ENCODE results near the gene ZSCAN2.
A peak's percentile ranks its signal among the peaks of the same experiment; 100 is the strongest.

Gene ZSCAN2

DNA sequence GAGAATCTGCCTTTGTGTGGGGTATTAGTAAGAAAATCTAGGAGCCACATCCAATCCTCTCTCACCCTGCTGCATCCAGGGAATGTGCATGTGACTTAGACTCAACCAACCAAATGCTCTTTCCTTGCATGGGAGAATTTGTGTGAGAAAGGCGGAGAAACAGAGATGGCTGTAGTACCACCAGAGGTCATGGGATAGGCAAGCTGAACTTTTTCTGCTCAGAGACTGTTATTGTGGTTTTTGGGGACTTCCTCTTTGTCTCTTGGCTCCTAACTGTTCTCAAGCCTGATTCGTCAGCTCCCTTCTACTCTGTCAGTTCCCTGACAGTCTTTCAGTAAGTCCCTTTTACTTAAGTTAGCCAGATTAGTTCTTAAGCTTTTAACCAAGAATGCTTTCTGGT is 2.6 kb upstream of the ZSCAN2 start:
- Histone ChIP-seq H4K12ac (ENCODE audit: low read depth, low read length) (no peak overlapping the region), H3K36me3 (ENCODE audit: control insufficient read depth in 1 of 2, insufficient read depth in 2 of 2, low read length in 2 of 2) (no peaks in the 10 kb centered on the region), H3K4me2 (ENCODE audit: low read length) (no peak overlapping the region), H2BK120ac (ENCODE audit: insufficient read depth, low read length, poor library complexity) (no peak overlapping the region), H4K8ac (ENCODE audit: low read depth, low read length) (no peak overlapping the region), H3K9me3 (ENCODE audit: insufficient read depth, low read depth, low read length) (peaks cover 1% of the 10 kb centered on the region), H3K4ac (ENCODE audit: low read depth, low read length) (no peak overlapping the region), H3K27ac (ENCODE audit: low read depth, low read length) (no peak overlapping the region), H3K27me3 (ENCODE audit: insufficient read depth, low read length) (no peaks in the 10 kb centered on the region), H3K4me1 (ENCODE audit: control insufficient read depth in 1 of 2, insufficient read depth in 2 of 2, low read length in 2 of 2) (peaks cover 3% of the 10 kb centered on the region in 2 experiments), H3K23ac (ENCODE audit: low read length) (no peak overlapping the region), H2AFZ (ENCODE audit: insufficient read depth, low read length, poor library complexity) (no peak overlapping the region), H3K4me3 (ENCODE audit: low read depth, low read length) (no peak overlapping the region), H2BK12ac (ENCODE audit: low read length) (no peak overlapping the region), H3K9ac (ENCODE audit: low read length) (no peak overlapping the region), H2BK5ac (ENCODE audit: low read depth, low read length, poor library complexity) (no peak overlapping the region), H2AK5ac (ENCODE audit: low read length) (no peak overlapping the region), H3K79me1 (ENCODE audit: low read length) (peaks cover 5% of the 10 kb centered on the region), H3K18ac (ENCODE audit: low read length) (no peak overlapping the region), H4K91ac (ENCODE audit: low read depth, low read length) (no peak overlapping the region), H3K14ac (ENCODE audit: low read length) (no peak overlapping the region), H3K79me2 (ENCODE audit: control insufficient read depth, insufficient read depth, low read length, poor library complexity) (peaks cover 4% of the 10 kb centered on the region)
- DNase-seq, result peak in 1 of 2 donors; percentile 15
- no CpG with 5 or more reads among the region's 2 CpGs for WGBS (ENCODE audit: extremely low coverage, insufficient coverage, insufficient read length)

DNA sequence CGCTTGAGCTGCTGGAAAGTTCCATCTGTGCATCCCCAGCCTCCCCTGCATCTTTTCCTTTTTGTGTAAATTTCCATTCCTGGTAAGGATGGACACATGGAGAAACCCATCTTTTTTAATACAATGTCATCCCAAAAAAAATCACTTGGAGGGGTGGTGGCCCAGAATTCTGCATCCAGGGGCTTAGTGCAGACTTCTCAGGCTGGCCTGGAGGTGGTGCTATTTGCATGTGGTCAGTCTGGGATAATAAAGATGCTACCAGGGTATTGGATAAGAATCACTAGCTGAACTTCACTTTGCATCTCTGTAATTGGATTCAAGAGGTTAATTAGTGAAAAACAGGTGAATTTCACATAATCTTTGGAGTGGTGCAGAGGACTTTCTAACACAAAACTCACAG is 1.8 kb upstream of the ZSCAN2 start:
- Histone ChIP-seq H4K12ac (ENCODE audit: low read depth, low read length) (no peak overlapping the region), H3K4me3 (ENCODE audit: low read depth, low read length) (no peak overlapping the region), H3K14ac (ENCODE audit: low read length) (no peak overlapping the region), H2AK5ac (ENCODE audit: low read length) (no peak overlapping the region), H2BK5ac (ENCODE audit: low read depth, low read length, poor library complexity) (no peak overlapping the region), H2BK120ac (ENCODE audit: insufficient read depth, low read length, poor library complexity) (no peak overlapping the region), H3K4ac (ENCODE audit: low read depth, low read length) (no peak overlapping the region), H2BK12ac (ENCODE audit: low read length) (no peak overlapping the region), H3K27ac (ENCODE audit: low read depth, low read length) (no peak overlapping the region), H3K4me2 (ENCODE audit: low read length) (no peak overlapping the region), H4K91ac (ENCODE audit: low read depth, low read length) (no peak overlapping the region), H3K36me3 (ENCODE audit: control insufficient read depth in 1 of 2, insufficient read depth in 2 of 2, low read length in 2 of 2) (peaks cover 3 to 4% of the 10 kb centered on the region in 2 experiments), H3K9me3 (ENCODE audit: insufficient read depth, low read depth, low read length) (peaks cover 1% of the 10 kb centered on the region), H4K8ac (ENCODE audit: low read depth, low read length) (no peak overlapping the region), H3K79me1 (ENCODE audit: low read length) (peaks cover 5% of the 10 kb centered on the region), H3K9ac (ENCODE audit: low read length) (no peak overlapping the region), H3K4me1 (ENCODE audit: control insufficient read depth in 1 of 2, insufficient read depth in 2 of 2, low read length in 2 of 2) (peaks cover 3% of the 10 kb centered on the region in 2 experiments), H3K18ac (ENCODE audit: low read length) (no peak overlapping the region), H2AFZ (ENCODE audit: insufficient read depth, low read length, poor library complexity) (no peak overlapping the region), H3K23ac (ENCODE audit: low read length) (no peak overlapping the region), H3K27me3 (ENCODE audit: insufficient read depth, low read length) (no peaks in the 10 kb centered on the region), H3K79me2 (ENCODE audit: control insufficient read depth, insufficient read depth, low read length, poor library complexity) (peaks cover 4% of the 10 kb centered on the region)
- DNase-seq, result peak in 1 of 2 donors; percentile 51
- WGBS (ENCODE audit: extremely low coverage, insufficient coverage, insufficient read length), result no CpG with 5 or more reads among the region's 1 CpG

DNA sequence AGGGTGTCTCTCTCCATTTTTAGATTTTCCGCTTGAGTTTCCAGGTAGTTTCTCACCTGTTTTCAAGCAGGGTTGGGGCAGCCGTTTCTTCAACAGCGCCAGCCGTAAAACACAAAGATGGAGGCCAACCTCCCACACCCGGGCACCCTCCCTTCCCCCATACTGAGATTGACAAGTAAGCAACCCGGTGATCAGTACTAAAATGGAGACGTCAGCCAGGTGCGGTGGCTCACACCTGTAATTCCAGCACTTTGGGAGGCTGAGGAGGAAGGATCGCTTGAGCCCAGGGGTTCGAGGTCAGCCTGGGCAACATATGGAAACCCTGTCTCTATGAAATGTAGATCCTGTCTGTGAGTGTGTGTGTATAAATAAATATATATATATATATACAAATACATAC is 903 bp upstream of the ZSCAN2 start:
- Histone ChIP-seq H2AFZ (ENCODE audit: insufficient read depth, low read length, poor library complexity) (no peak overlapping the region), H3K14ac (ENCODE audit: low read length) (no peak overlapping the region), H2BK120ac (ENCODE audit: insufficient read depth, low read length, poor library complexity) (no peak overlapping the region), H4K91ac (ENCODE audit: low read depth, low read length) (no peak overlapping the region), H3K4me2 (ENCODE audit: low read length) (no peak overlapping the region), H3K4me3 (ENCODE audit: low read depth, low read length) (no peak overlapping the region), H2BK5ac (ENCODE audit: low read depth, low read length, poor library complexity) (no peak overlapping the region), H3K27ac (ENCODE audit: low read depth, low read length) (no peak overlapping the region), H3K79me2 (ENCODE audit: control insufficient read depth, insufficient read depth, low read length, poor library complexity) (peaks cover 4% of the 10 kb centered on the region), H4K12ac (ENCODE audit: low read depth, low read length) (no peak overlapping the region), H3K9ac (ENCODE audit: low read length) (no peak overlapping the region), H2BK12ac (ENCODE audit: low read length) (no peak overlapping the region), H3K27me3 (ENCODE audit: insufficient read depth, low read length) (no peaks in the 10 kb centered on the region), H3K23ac (ENCODE audit: low read length) (no peak overlapping the region), H3K79me1 (ENCODE audit: low read length) (peaks cover 5% of the 10 kb centered on the region), H3K36me3 (ENCODE audit: control insufficient read depth in 1 of 2, insufficient read depth in 2 of 2, low read length in 2 of 2) (peaks cover 7 to 9% of the 10 kb centered on the region in 2 experiments), H3K4ac (ENCODE audit: low read depth, low read length) (no peak overlapping the region), H3K18ac (ENCODE audit: low read length) (no peak overlapping the region), H3K4me1 (ENCODE audit: control insufficient read depth in 1 of 2, insufficient read depth in 2 of 2, low read length in 2 of 2) (peaks cover 3% of the 10 kb centered on the region in 2 experiments), H2AK5ac (ENCODE audit: low read length) (no peak overlapping the region), H4K8ac (ENCODE audit: low read depth, low read length) (no peak overlapping the region), H3K9me3 (ENCODE audit: insufficient read depth, low read depth, low read length) (peaks cover 1% of the 10 kb centered on the region)
- no CpG with 5 or more reads among the region's 10 CpGs for WGBS (ENCODE audit: extremely low coverage, insufficient coverage, insufficient read length)
- no peak for DNase-seq

DNA sequence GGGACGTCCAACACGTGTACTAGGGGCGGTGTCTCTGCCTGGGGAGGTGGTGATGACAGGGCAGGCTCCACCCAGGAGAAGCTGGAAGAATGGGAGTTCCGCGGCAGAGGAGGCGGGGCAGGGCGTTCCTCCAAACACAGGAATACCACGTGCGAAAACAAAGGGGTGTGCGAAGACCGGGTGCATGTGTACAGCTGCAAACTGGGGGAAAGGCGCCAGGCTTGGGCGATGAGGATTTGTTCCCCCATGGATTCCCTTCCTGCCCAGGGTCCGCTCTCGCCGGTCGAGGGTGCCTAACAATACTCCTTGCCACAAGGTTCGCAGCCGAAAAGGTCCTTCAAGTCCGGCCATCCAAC is 500 bp upstream of the ZSCAN2 start:
- Histone ChIP-seq H2AFZ (ENCODE audit: insufficient read depth, low read length, poor library complexity) (peak overlapping the region; percentile 95), H3K23ac (ENCODE audit: low read length) (no peak overlapping the region), H3K4me3 (ENCODE audit: low read depth, low read length) (peak overlapping the region; percentile 60), H3K4me2 (ENCODE audit: low read length) (peak overlapping the region; percentile 99), H2BK120ac (ENCODE audit: insufficient read depth, low read length, poor library complexity) (no peak overlapping the region), H3K18ac (ENCODE audit: low read length) (no peak overlapping the region), H4K12ac (ENCODE audit: low read depth, low read length) (no peak overlapping the region), H3K79me1 (ENCODE audit: low read length) (peaks cover 5% of the 10 kb centered on the region), H3K4ac (ENCODE audit: low read depth, low read length) (no peak overlapping the region), H3K79me2 (ENCODE audit: control insufficient read depth, insufficient read depth, low read length, poor library complexity) (peaks cover 4% of the 10 kb centered on the region), H3K36me3 (ENCODE audit: control insufficient read depth in 1 of 2, insufficient read depth in 2 of 2, low read length in 2 of 2) (peaks cover 9 to 12% of the 10 kb centered on the region in 2 experiments), H2BK12ac (ENCODE audit: low read length) (no peak overlapping the region), H3K27me3 (ENCODE audit: insufficient read depth, low read length) (no peaks in the 10 kb centered on the region), H3K27ac (ENCODE audit: low read depth, low read length) (no peak overlapping the region), H4K8ac (ENCODE audit: low read depth, low read length) (peak overlapping the region; percentile 49), H2BK5ac (ENCODE audit: low read depth, low read length, poor library complexity) (no peak overlapping the region), H3K14ac (ENCODE audit: low read length) (peak overlapping the region; percentile 26), H4K91ac (ENCODE audit: low read depth, low read length) (no peak overlapping the region), H3K9ac (ENCODE audit: low read length) (peak overlapping the region; percentile 31), H3K4me1 (ENCODE audit: control insufficient read depth in 1 of 2, insufficient read depth in 2 of 2, low read length in 2 of 2) (peaks cover 3% of the 10 kb centered on the region in 2 experiments), H2AK5ac (ENCODE audit: low read length) (no peak overlapping the region), H3K9me3 (ENCODE audit: insufficient read depth, low read depth, low read length) (peaks cover 1% of the 10 kb centered on the region)
- no CpG with 5 or more reads among the region's 20 CpGs for WGBS (ENCODE audit: extremely low coverage, insufficient coverage, insufficient read length)
- peak; percentile 70 to 79 for DNase-seq

All from trophoblast cell (in vitro differentiated cells and primary cell).